Thyroid gland (tissue), 4 donors: Measurements from ENCODE around the gene ANKK1.

Experiments
- POLR2A ChIP-seq, 2 donors: fragments of 450-650 bp; IDR thresholded peaks; one replicate each; pipeline ENCODE4 v1.6.1; 2017; ENCODE audit warnings: antibody characterized with exemption in 2 of 2, mild to moderate bottlenecking in 2 of 2, moderate library complexity in 1 of 2
- TF ChIP-seq, protein P1 (sequence below), 6 experiments: fragments of 200-600 bp in 3 of 6; fragments of 450-650 bp in 3 of 6; sonication (generic) in 3 of 6; IDR thresholded peaks; one replicate each; pipeline ENCODE4 v1.5.1; 2016 to 2019; ENCODE audit warnings: antibody characterized with exemption in 6 of 6, mild to moderate bottlenecking in 2 of 6, inconsistent platforms in 1 of 6, moderate library complexity in 1 of 6

DNA sequence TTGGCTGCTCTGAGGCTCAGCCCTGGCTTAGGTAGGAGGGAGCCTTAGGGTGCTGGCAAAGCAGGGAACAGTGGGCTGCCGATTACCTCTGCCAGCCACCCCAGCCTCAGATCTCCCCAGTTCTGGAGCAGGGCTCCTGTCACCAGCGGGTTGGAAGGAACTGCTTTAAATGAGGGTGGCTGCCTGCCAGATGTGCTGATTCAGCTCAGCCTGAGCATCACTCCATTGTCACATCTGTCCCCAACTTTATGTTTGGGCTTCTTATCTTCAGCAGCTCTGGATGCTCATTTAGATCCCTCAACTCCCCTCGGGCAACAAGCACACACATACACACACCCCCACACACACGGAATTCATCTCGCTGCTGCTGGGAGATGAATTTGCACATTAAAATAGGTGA lies 16.9 kb upstream of the ANKK1 start:
- TF ChIP-seq, protein P1, sequence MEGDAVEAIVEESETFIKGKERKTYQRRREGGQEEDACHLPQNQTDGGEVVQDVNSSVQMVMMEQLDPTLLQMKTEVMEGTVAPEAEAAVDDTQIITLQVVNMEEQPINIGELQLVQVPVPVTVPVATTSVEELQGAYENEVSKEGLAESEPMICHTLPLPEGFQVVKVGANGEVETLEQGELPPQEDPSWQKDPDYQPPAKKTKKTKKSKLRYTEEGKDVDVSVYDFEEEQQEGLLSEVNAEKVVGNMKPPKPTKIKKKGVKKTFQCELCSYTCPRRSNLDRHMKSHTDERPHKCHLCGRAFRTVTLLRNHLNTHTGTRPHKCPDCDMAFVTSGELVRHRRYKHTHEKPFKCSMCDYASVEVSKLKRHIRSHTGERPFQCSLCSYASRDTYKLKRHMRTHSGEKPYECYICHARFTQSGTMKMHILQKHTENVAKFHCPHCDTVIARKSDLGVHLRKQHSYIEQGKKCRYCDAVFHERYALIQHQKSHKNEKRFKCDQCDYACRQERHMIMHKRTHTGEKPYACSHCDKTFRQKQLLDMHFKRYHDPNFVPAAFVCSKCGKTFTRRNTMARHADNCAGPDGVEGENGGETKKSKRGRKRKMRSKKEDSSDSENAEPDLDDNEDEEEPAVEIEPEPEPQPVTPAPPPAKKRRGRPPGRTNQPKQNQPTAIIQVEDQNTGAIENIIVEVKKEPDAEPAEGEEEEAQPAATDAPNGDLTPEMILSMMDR (IDR thresholded peaks at IDR 0.05) = no peak
- TF ChIP-seq POLR2A (IDR thresholded peaks at IDR 0.05) = no peak
